Smooth muscle cell (in vitro differentiated cells): ENCODE measurements around the gene DAZAP1. TPM values are rescaled to one million over a fixed set of nuclear protein-coding genes. Genes with fewer than 3 reads are reported as not detected.

Experiments used
- DNase-seq: peaks from one replicate; lab custom pipeline; 2025; ENCODE audit not compliant: unreplicated experiment; lab: John Stamatoyannopoulos, UW
- H2AFZ ChIP-seq: fragments of 200-600 bp; sonication (generic); 2 replicates; pipeline ENCODE4 v1.6.0; 2016; ENCODE audit warnings: antibody characterized with exemption, low read depth, mild to moderate bottlenecking
- H3F3A ChIP-seq: fragments of 200-600 bp; sonication (generic); 2 replicates; pipeline ENCODE4 v1.6.0; 2017; ENCODE audit warnings: antibody characterized with exemption, low read depth
- H3K27ac ChIP-seq: fragments of 200-600 bp; sonication (generic); 2 replicates; pipeline ENCODE4 v1.5.1; 2016; ENCODE audit warnings: low read depth, mild to moderate bottlenecking
- H3K27me3 ChIP-seq: fragments of 200-600 bp; sonication (generic); 2 replicates; pipeline ENCODE4 v1.6.1; 2016; ENCODE audit warnings: low read depth, mild to moderate bottlenecking
- H3K36me3 ChIP-seq: fragments of 200-600 bp; sonication (generic); 2 replicates; pipeline ENCODE4 v1.5.1; 2016; ENCODE audit warnings: low read depth
- H3K4me1 ChIP-seq: fragments of 200-600 bp; sonication (generic); 2 replicates; pipeline ENCODE4 v1.5.1; 2016; ENCODE audit warnings: low read depth
- H3K4me2 ChIP-seq: fragments of 200-600 bp; sonication (generic); 2 replicates; pipeline ENCODE4 v1.6.0; 2016; ENCODE audit warnings: mild to moderate bottlenecking
- H3K4me3 ChIP-seq: fragments of 200-600 bp; sonication (generic); 2 replicates; pipeline ENCODE4 v1.5.1; 2016; ENCODE audit warnings: mild to moderate bottlenecking
- H3K79me2 ChIP-seq: fragments of 200-600 bp; sonication (generic); 2 replicates; pipeline ENCODE4 v1.6.0; 2016; ENCODE audit warnings: low read depth, mild to moderate bottlenecking
- H3K9ac ChIP-seq: fragments of 200-600 bp; sonication (generic); 2 replicates; pipeline ENCODE4 v1.6.0; 2016; ENCODE audit warnings: low read depth
- H3K9me3 ChIP-seq: fragments of 200-600 bp; sonication (generic); replicated peaks from 2 replicates; pipeline ENCODE4 v1.5.1; 2016; ENCODE audit warnings: low read depth
- H4K20me1 ChIP-seq: fragments of 200-600 bp; sonication (generic); 2 replicates; pipeline ENCODE4 v1.6.0; 2016; ENCODE audit warnings: low read depth
- CTCF ChIP-seq: fragments of 200-600 bp; sonication (generic); IDR thresholded peaks from 2 replicates; pipeline ENCODE4 v1.5.1; 2017; ENCODE audit warnings: borderline replicate concordance, mild to moderate bottlenecking, antibody characterized with exemption; ENCODE audit not compliant: insufficient read depth, poor library complexity, severe bottlenecking
- WGBS: methylation state at CpG from one replicate; pipeline ENCODE4 v1.1.7; 2016; ENCODE audit warnings: low lambda C conversion rate; 5-methylcytosine and 5-hydroxymethylcytosine counted together
- polyA plus RNA-seq: library from polyadenylated mRNA; unstranded; fragments of >200 nt; fragmentation: Nextera tagmentation; extraction: Ambion mirVana; gene quantifications from 2 replicates; pipeline ENCODE4 v1.2.1, GENCODE V29; 2016
- total RNA-seq: library from RNA; depleted of rRNA; stranded (reverse); fragments of >200 nt; gene quantifications from 2 replicates; pipeline ENCODE4 v1.2.3, GENCODE V29; 2014

DAZAP1 gene
- total and polyA plus RNA-seq, 2 experiments from 2014 or later = 35.5 to 41.7 TPM

- Histone ChIP-seq H3K9ac (no peak within 1 kb of the TSS), H3K79me2 (no peaks in the 10 kb centered on the region), H3K36me3 (no peaks in the 10 kb centered on the region), H2AFZ (no peak within 1 kb of the TSS), H3K4me2 (peak within 1 kb of the TSS; percentile 39), H3K27ac (no peak within 1 kb of the TSS), H3K4me3 (no peak within 1 kb of the TSS), H3K9me3 (no peaks in the 10 kb centered on the region), H3K27me3 (peaks cover 92% of the 10 kb centered on the region), H4K20me1 (peaks cover 25% of the 10 kb centered on the region), H3K4me1 (peaks cover 19% of the 10 kb centered on the region), H3F3A (no peaks in the 10 kb centered on the region)
- no peak for DNase-seq
- TF ChIP-seq CTCF = no peak
- 21% methylated on average over 27 of the region's 74 CpGs for WGBS
Measured at GRCh38 chr19:1449467-1450442, 42.4 kb downstream of the DAZAP1 start, which contains the start of gene APC2. Gene APC2 (plus strand): TSS chr19:1450121. CDS start chr19:1453002, 2,881 bp downstream.

- H4K20me1 ChIP-seq = peaks cover 19% of the 10 kb centered on the region
- no peak overlapping the region for H3K9ac ChIP-seq
- H3K4me2 ChIP-seq = no peak overlapping the region
- no peak overlapping the region for H2AFZ ChIP-seq
- 74% methylated on average over 22 of the region's 22 CpGs for WGBS
- H3K79me2 ChIP-seq = no peaks in the 10 kb centered on the region
- H3K36me3 ChIP-seq = no peaks in the 10 kb centered on the region
- peaks cover 94% of the 10 kb centered on the region for H3K27me3 ChIP-seq
- TF ChIP-seq CTCF = no peak
- H3K27ac ChIP-seq = no peak overlapping the region
- H3K4me1 ChIP-seq = peaks cover 19% of the 10 kb centered on the region
- H3K4me3 ChIP-seq = no peak overlapping the region
- H3F3A ChIP-seq = no peaks in the 10 kb centered on the region
- DNase-seq = no peak
- H3K9me3 ChIP-seq = no peaks in the 10 kb centered on the region
Measured at GRCh38 chr19:1450735-1451731, 43.6 kb downstream of the DAZAP1 start.

GRCh38 chr19:1451916-1452801 is 44.8 kb downstream of the DAZAP1 start:
- Histone ChIP-seq H3K36me3 (no peaks in the 10 kb centered on the region), H3K9ac (no peak overlapping the region), H4K20me1 (peaks cover 11% of the 10 kb centered on the region), H3K27me3 (peaks cover 90% of the 10 kb centered on the region), H3K4me3 (no peak overlapping the region), H3K4me1 (peaks cover 11% of the 10 kb centered on the region), H3K9me3 (no peaks in the 10 kb centered on the region), H3K79me2 (no peaks in the 10 kb centered on the region), H3F3A (no peaks in the 10 kb centered on the region), H2AFZ (no peak overlapping the region), H3K4me2 (no peak overlapping the region), H3K27ac (no peak overlapping the region)
- no peak for TF ChIP-seq CTCF
- no peak for DNase-seq
- 80% methylated on average over 23 of the region's 39 CpGs for WGBS
